H1 (cell line): ENCODE measurements around the gene JPH2. TPM values are rescaled to one million over a fixed set of nuclear protein-coding genes. Genes with fewer than 3 reads are reported as not detected.

Experiments used
- CHD7 ChIP-seq: fragments of 300-600 bp; sonication (generic); IDR thresholded peaks from 2 replicates; pipeline ENCODE4 v1.7.1; 2012; ENCODE audit warnings: low read length, moderate library complexity, mild to moderate bottlenecking, inconsistent platforms; ENCODE audit not compliant: insufficient replicate concordance
- HDAC6 ChIP-seq: IDR thresholded peaks from one replicate; pipeline ENCODE4 v1.7.1; 2012; ENCODE audit warnings: low read depth, mild to moderate bottlenecking, inconsistent platforms, low read length, moderate library complexity
- JUND ChIP-seq: IDR thresholded peaks from 2 replicates; pipeline ENCODE4 v1.6.1; 2011; ENCODE audit warnings: mild to moderate bottlenecking, improper control_type of control experiment, low read length
- polyA plus RNA-seq, 7 experiments: library from polyadenylated mRNA; depleted of rRNA in 3 of 7; stranded (reverse) in 5 of 7; unstranded in 2 of 7; fragments of >200 nt in 5 of 7; fragments of 200-250 nt in 2 of 7; gene quantifications; 1 replicate in 5 of 7; 2 replicates in 1 of 7; 4 replicates in 1 of 7; pipeline versions ENCODE4 v1.2.1 to v1.2.3, GENCODE V29; 2011 to 2013; ENCODE audit warnings: missing spikeins in 2 of 7, mixed read lengths in 2 of 7
- total RNA-seq: library from RNA; stranded (reverse); fragmentation: NEBNext Ultra II Directional; extraction: Animal tissue kit (Norgen Biotek cat#: 25700); gene quantifications from 2 replicates; pipeline ENCODE4 v1.2.1, GENCODE V29; 2021

The JPH2 gene
- total and polyA plus RNA-seq, 2 of the 8 experiments (the other 6 are each of a cell fraction or from before 2014, with no cell fraction given): 0.59 to 1.3 TPM

DNA sequence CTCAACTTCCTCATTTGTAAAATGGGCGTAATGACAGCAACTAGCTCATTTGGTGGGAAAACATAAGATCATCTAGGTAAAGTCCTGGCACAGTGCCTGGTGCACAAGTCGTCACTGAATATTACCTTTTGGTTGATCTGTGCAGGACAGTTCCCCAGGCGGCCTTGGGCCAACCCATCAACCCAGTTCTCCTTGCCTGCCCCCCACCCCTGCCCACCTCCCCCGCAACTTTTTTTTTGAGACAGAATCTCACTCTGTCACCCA is 99.2 kb downstream of the JPH2 start (continued):
- TF ChIP-seq CHD7: no peak
- TF ChIP-seq HDAC6: no peak
- no peak for TF ChIP-seq JUND
